K562 (cell line): ENCODE data around the gene NCR1. TPM values are rescaled to one million over a fixed set of nuclear protein-coding genes. Genes with fewer than 3 reads are reported as not detected.

ENCODE experiments used
- ATAC-seq: fragments of 200-7000 bp; cut with Tn5 transposase; 3 replicates; pipeline ENCODE4 v1.9.1; 2020; ENCODE audit warnings: moderate library complexity
- BruUV-seq: library from RNA; stranded (reverse); fragments of 400-500 nt; replicated peaks from 2 replicates; lab custom pipeline; 2021; lab: Mats Ljungman, UMichigan
- CTCF ChIA-PET: fragments of 300-600 bp; formaldehyde crosslinking; extraction: SDS; loops from one replicate; lab custom pipeline; 2021; ENCODE audit warnings: low intra/inter-chr PET ratio; lab: Yijun Ruan, JAX
- POLR2A ChIA-PET: fragments of 300-600, 350-650 bp; sonication (Branson Sonifier 250); formaldehyde crosslinking; extraction: SDS; loops from one replicate; lab custom pipeline; 2021; ENCODE audit warnings: antibody characterized with exemption, inconsistent platforms; lab: Yijun Ruan, JAX
- DNase-seq, 4 experiments: peaks; one replicate each; pipeline versions ENCODE4 v3.0.0 to v3.0.0-alpha.2; 2011 to 2018; ENCODE audit warnings: low spot score in 3 of 4, mixed read lengths in 3 of 4; ENCODE audit errors: extremely low read depth in 1 of 4
- FAIRE-seq: peaks from 2 replicates; lab custom pipeline; 2011; peaks lifted over from hg19 to GRCh38; lab: Jason Lieb, UNC
- H2AFZ ChIP-seq: 2 replicates; pipeline ENCODE4 v1.6.0; 2011; ENCODE audit warnings: low read depth, low read length, control low read depth, inconsistent platforms
- H3K27ac ChIP-seq: fragments of 200-600 bp; 3 replicates; pipeline ENCODE4 v1.8.0; 2011; ENCODE audit warnings: low read depth, mild to moderate bottlenecking, control low read depth, inconsistent platforms, low read length, moderate library complexity, mixed read lengths; ENCODE audit errors: extremely low read depth
- H3K27me3 ChIP-seq, 2 experiments: fragments of 300-600 bp in 1 of 2; 2 replicates in 1 of 2; 3 replicates in 1 of 2; pipeline versions ENCODE4 v1.6.0 to v1.8.0; 2011; ENCODE audit warnings: inconsistent platforms in 2 of 2, low read length in 2 of 2, mild to moderate bottlenecking in 1 of 2, mixed read lengths in 1 of 2, moderate library complexity in 1 of 2; ENCODE audit not compliant: control insufficient read depth in 2 of 2, insufficient read depth in 2 of 2
- H3K36me3 ChIP-seq: fragments of 300-600 bp; 3 replicates; pipeline ENCODE4 v1.8.0; 2011; ENCODE audit warnings: mild to moderate bottlenecking, low read length, inconsistent platforms; ENCODE audit not compliant: control insufficient read depth, insufficient read depth
- H3K4me1 ChIP-seq, 2 experiments: fragments of 200-600 bp in 1 of 2; replicated peaks in 1 of 2; 2 replicates in 1 of 2; 3 replicates in 1 of 2; pipeline versions ENCODE4 v1.5.1 to v1.8.0; 2011; ENCODE audit warnings: inconsistent platforms in 2 of 2, low read length in 2 of 2, mild to moderate bottlenecking in 1 of 2, mixed read lengths in 1 of 2, moderate library complexity in 1 of 2; ENCODE audit not compliant: control insufficient read depth in 2 of 2, insufficient read depth in 2 of 2
- H3K4me2 ChIP-seq: 2 replicates; pipeline ENCODE4 v1.6.1; 2011; ENCODE audit warnings: low read length, control low read depth, inconsistent platforms, mixed read lengths; ENCODE audit not compliant: insufficient read depth
- H3K4me3 ChIP-seq: fragments of 200-600 bp; sonication (generic), shearing (Covaris generic); 2 replicates; pipeline ENCODE4 v1.5.1; 2016; ENCODE audit warnings: control low read depth, inconsistent platforms
- H3K79me2 ChIP-seq: fragments of 200-600 bp; 3 replicates; pipeline ENCODE4 v1.8.0; 2011; ENCODE audit warnings: low read length, inconsistent platforms; ENCODE audit not compliant: control insufficient read depth, insufficient read depth
- H3K9ac ChIP-seq, 2 experiments: 2 replicates each; pipeline versions ENCODE4 v1.6.0 to v1.6.1; 2011; ENCODE audit warnings: low read depth in 2 of 2, low read length in 2 of 2, control low read depth in 1 of 2, inconsistent platforms in 1 of 2, mild to moderate bottlenecking in 1 of 2, mixed read lengths in 1 of 2; ENCODE audit not compliant: insufficient read depth in 1 of 2
- H3K9me1 ChIP-seq: one replicate; pipeline ENCODE4 v1.6.0; 2011; ENCODE audit warnings: inconsistent platforms, mild to moderate bottlenecking, low read length, moderate library complexity; ENCODE audit not compliant: control insufficient read depth, insufficient read depth
- H3K9me3 ChIP-seq: replicated peaks from 2 replicates; pipeline ENCODE4 v1.5.1; 2011; ENCODE audit warnings: low read depth, low read length, inconsistent platforms; ENCODE audit not compliant: control insufficient read depth, insufficient read depth
- H4K20me1 ChIP-seq: replicated peaks from 2 replicates; pipeline ENCODE4 v1.6.1; 2011; ENCODE audit warnings: low read length, inconsistent platforms, mixed read lengths; ENCODE audit not compliant: control insufficient read depth, insufficient read depth
- CBFA2T2 ChIP-seq: fragments of 450-650 bp; conservative IDR thresholded peaks from 2 replicates; pipeline ENCODE4 v1.6.1; 2017; ENCODE audit warnings: mild to moderate bottlenecking
- KDM1A ChIP-seq, 2 experiments: fragments of 450-650 bp; IDR thresholded peaks; 2 replicates each; pipeline ENCODE4 v1.6.1; 2016; ENCODE audit warnings: mild to moderate bottlenecking in 2 of 2
- NCOR1 ChIP-seq: fragments of 450-650 bp; IDR thresholded peaks from 2 replicates; pipeline ENCODE4 v1.6.1; 2016; ENCODE audit warnings: mild to moderate bottlenecking, moderate library complexity
- NFE2 ChIP-seq: IDR thresholded peaks from 2 replicates; pipeline ENCODE4 v1.6.1; 2014; ENCODE audit warnings: antibody characterized with exemption, low read depth
- NRF1 ChIP-seq, 2 experiments: fragments of 450-650 bp; IDR thresholded peaks in 1 of 2; conservative IDR thresholded peaks in 1 of 2; 2 replicates each; pipeline ENCODE4 v1.6.1; 2014; ENCODE audit warnings: mild to moderate bottlenecking in 2 of 2
- PCBP1 ChIP-seq: fragments of 200-400 bp; formaldehyde crosslinking; IDR thresholded peaks from 2 replicates; pipeline ENCODE4 v1.6.1; 2018; ENCODE audit warnings: mild to moderate bottlenecking, low read depth, low read length; ENCODE audit not compliant: poor library complexity, severe bottlenecking
- PTTG1 ChIP-seq: fragments of 450-650 bp; IDR thresholded peaks from 2 replicates; pipeline ENCODE4 v1.6.1; 2016; ENCODE audit warnings: low read depth, mild to moderate bottlenecking, missing genetic modification characterization, missing compliant biosample characterization
- SP2 ChIP-seq: IDR thresholded peaks from 2 replicates; pipeline ENCODE4 v1.6.1; 2011; ENCODE audit warnings: mild to moderate bottlenecking, low read depth, low read length, moderate library complexity; ENCODE audit not compliant: poor library complexity, severe bottlenecking; ENCODE audit errors: extremely low read depth
- WGBS: fragments of 100-300 bp; shearing (Covaris generic); methylation state at CpG from one replicate; pipeline ENCODE4 v1.1.6; 2016; ENCODE audit warnings: low coverage, mixed read lengths; ENCODE audit not compliant: insufficient coverage; ENCODE audit errors: missing lambda C conversion rate; 5-methylcytosine and 5-hydroxymethylcytosine counted together
- in situ Hi-C: fragments of 300-500 bp; cut with MboI; formaldehyde crosslinking; loops from 4 replicates; pipeline ENCODE4 v1.15.0; 2018; ENCODE audit warnings: inconsistent platforms, mixed read lengths
- intact Hi-C: fragments of 100-400 bp; cut with micrococcal nuclease; formaldehyde crosslinking; loops from 2 replicates; pipeline ENCODE4 v1.14.2; 2022
- polyA plus RNA-seq, 8 experiments: library from polyadenylated mRNA; depleted of rRNA in 4 of 8; stranded (reverse) in 5 of 8; unstranded in 3 of 8; fragments of >200 nt; fragmentation: Nextera tagmentation in 2 of 8; fragmentation: Illumina TruSeq in 1 of 8; extraction: Ambion mirVana in 2 of 8; extraction: Trizol in 1 of 8; gene quantifications; 2 replicates each; pipeline versions ENCODE4 v1.2.1 to v1.2.3, GENCODE V29; 2011 to 2014; ENCODE audit warnings: inconsistent platforms in 1 of 8, missing spikeins in 1 of 8
- total RNA-seq, 7 experiments: library from RNA; depleted of rRNA in 6 of 7; stranded (reverse); fragments of >200 nt in 6 of 7; fragmentation: Illumina TruSeq in 2 of 7; extraction: Trizol in 2 of 7; gene quantifications; 2 replicates each; pipeline versions ENCODE4 v1.2.1 to v1.2.3, GENCODE V29; 2011 to 2021; ENCODE audit warnings: low replicate concordance in 1 of 7
- TF ChIP-seq, protein P1 (sequence below): fragments of 450-650 bp; IDR thresholded peaks from 2 replicates; pipeline ENCODE4 v1.6.1; 2017; ENCODE audit warnings: antibody characterized with exemption, mild to moderate bottlenecking

Gene NCR1
- total and polyA plus RNA-seq, 9 of the 15 experiments (the other 6 are each of a cell fraction or from before 2014, with no cell fraction given) = 0.25 to 3.1 (median 1.2) TPM

DNA sequence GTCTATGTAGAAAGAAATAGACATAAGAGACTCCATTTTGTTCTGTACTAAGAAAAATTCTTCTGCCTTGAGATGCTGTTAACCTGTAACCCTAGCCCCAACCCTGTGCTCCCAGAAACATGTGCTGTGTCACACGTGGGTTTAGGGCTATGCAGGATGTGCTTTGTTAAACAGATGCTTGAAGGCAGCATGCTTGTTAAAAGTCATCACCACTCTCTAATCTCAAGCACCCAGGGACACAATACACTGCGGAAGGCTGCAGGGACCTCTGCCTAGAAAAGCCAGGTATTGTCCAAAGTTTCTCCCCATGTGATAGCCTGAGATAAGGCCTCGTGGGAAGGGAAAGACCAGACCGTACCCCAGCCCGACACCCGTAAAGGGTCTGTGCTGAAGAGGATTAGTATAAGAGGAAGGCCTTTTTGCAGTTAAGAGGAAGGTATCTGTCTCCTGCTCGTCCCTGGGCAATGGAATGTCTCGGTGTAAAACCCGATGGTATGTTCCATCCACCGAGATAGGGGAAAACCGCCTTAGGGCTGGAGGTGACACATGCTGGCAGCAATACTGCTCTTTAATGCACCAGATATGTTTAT, 37.9 kb downstream of the NCR1 start (continued):
- TF ChIP-seq, protein P1, sequence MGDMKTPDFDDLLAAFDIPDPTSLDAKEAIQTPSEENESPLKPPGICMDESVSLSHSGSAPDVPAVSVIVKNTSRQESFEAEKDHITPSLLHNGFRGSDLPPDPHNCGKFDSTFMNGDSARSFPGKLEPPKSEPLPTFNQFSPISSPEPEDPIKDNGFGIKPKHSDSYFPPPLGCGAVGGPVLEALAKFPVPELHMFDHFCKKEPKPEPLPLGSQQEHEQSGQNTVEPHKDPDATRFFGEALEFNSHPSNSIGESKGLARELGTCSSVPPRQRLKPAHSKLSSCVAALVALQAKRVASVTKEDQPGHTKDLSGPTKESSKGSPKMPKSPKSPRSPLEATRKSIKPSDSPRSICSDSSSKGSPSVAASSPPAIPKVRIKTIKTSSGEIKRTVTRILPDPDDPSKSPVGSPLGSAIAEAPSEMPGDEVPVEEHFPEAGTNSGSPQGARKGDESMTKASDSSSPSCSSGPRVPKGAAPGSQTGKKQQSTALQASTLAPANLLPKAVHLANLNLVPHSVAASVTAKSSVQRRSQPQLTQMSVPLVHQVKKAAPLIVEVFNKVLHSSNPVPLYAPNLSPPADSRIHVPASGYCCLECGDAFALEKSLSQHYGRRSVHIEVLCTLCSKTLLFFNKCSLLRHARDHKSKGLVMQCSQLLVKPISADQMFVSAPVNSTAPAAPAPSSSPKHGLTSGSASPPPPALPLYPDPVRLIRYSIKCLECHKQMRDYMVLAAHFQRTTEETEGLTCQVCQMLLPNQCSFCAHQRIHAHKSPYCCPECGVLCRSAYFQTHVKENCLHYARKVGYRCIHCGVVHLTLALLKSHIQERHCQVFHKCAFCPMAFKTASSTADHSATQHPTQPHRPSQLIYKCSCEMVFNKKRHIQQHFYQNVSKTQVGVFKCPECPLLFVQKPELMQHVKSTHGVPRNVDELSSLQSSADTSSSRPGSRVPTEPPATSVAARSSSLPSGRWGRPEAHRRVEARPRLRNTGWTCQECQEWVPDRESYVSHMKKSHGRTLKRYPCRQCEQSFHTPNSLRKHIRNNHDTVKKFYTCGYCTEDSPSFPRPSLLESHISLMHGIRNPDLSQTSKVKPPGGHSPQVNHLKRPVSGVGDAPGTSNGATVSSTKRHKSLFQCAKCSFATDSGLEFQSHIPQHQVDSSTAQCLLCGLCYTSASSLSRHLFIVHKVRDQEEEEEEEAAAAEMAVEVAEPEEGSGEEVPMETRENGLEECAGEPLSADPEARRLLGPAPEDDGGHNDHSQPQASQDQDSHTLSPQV = peak; percentile 83
- TF ChIP-seq NFE2 = peak; percentile 35; the same call in 1 of the 2 replicates
- TF ChIP-seq KDM1A (IDR thresholded peaks at IDR 0.05) = peak in 1 of 2 experiments; percentile 46; a peak in 1 of 4 replicates
- 0 out of 2 replicates have a peak, but pooled peaks have one; percentile 20 for TF ChIP-seq PTTG1 (tag)
- peak; percentile 78 for TF ChIP-seq NCOR1
- TF ChIP-seq CBFA2T2 = peak; percentile 89

DNA sequence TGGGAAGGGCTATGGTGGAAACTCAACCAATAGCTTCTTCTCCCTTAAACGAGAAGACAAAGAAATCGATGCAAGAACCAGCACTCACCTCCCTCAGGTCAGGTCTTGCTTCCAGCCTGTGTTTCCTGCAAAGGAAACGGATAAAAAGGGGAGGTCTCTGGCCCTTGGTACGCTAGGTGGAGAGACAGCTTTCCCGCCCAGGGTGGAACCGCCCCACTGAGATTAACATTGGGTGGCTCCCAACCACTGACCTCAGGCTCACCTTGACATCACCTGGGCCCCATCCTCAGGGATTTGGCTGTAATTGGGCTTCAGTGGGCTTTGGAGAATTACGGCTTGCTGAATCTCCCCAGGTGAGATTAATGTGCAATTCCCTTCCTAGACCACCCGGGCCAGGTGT, 41.4 kb downstream of the NCR1 start, which contains the start of gene NLRP7:
Gene NLRP7 (minus strand): TSS at position 150 of the 400 bp plus-strand sequence.
- no peak for FAIRE-seq
- Histone ChIP-seq H3K79me2 (no peaks in the 10 kb centered on the region), H3K4me3 (no peak within 1 kb of the TSS), H3K9me3 (no peaks in the 10 kb centered on the region), H3K9ac (no peak within 1 kb of the TSS), H3K27me3 (peaks cover 0 to 4% of the 10 kb centered on the region in 2 experiments; a peak in 1 of 5 replicates), H3K9me1 (no peaks in the 10 kb centered on the region), H3K4me1 (peaks cover 5 to 13% of the 10 kb centered on the region in 2 experiments; a peak in 3 of 5 replicates), H2AFZ (no peak within 1 kb of the TSS), H3K27ac (no peak within 1 kb of the TSS), H3K36me3 (no peaks in the 10 kb centered on the region), H3K4me2 (no peak within 1 kb of the TSS), H4K20me1 (no peaks in the 10 kb centered on the region)
- no peak for DNase-seq
- BruUV-seq = no TSS peak
- intact Hi-C loops = no loop called here
- in situ Hi-C loops = no loop called here
- CTCF ChIA-PET = no interaction called here
- no peak for ATAC-seq
- POLR2A ChIA-PET = no interaction called here
- 37% methylated on average over 8 of the region's 8 CpGs for WGBS
- TF ChIP-seq NRF1 (conservative IDR thresholded peaks at IDR 0.05 in 1 of 2, IDR thresholded peaks at IDR 0.05 in 1 of 2) (no peak), SP2 (no peak), PCBP1 (no peak)
